ENCODE results near the gene BBOX1. TPM values are rescaled to one million over a fixed set of nuclear protein-coding genes. Genes with fewer than 3 reads are reported as not detected.

BBOX1 gene
- polyA plus RNA-seq, 2 of the 4 experiments (the other 2 are of a cell fraction), result not detected

DNA sequence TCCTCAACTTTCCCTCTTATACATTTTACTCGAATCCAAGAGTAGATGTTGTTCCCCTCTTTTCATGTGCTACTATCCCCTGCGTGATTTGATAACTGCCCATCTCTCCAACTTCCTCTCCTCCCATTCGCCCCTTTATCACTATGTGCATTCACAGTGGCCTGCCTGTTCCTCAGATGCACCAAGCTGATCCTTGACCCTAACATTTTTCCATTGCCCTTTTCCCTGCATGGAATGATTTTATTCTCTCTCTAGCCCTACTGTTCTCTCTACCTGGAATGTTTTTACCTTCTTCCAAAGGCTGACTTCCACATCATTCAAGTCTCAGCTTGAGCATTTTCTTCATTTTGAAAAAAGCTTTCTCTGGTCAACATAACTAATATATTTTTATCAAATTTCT is 15.8 kb upstream of the BBOX1 start:
- Histone ChIP-seq H3K4me3 (no peak overlapping the region), H3K9me3 (no peaks in the 10 kb centered on the region), H3K27ac (no peak overlapping the region), H3K4me2 (no peak overlapping the region), H3K4me1 (no peaks in the 10 kb centered on the region)
- 9% methylated on average over 3 of the region's 3 CpGs for WGBS (ENCODE audit: missing lambda C conversion rate)
- ChIA-PET CTCF (interaction anchor here (0.6 kb wide), 1 partner anchor 113 kb away, joined by 3 read pairs; no protein-coding TSS in a partner anchor), POLR2A (no interaction called here)
- ATAC-seq (no peak), FAIRE-seq (no peak), DNase-seq (ENCODE audit: low read depth in 1 of 2, low spot score in 1 of 2) (no peak)
- no peak for TF ChIP-seq RAD21 (conservative IDR thresholded peaks at IDR 0.05 in 1 of 2, IDR thresholded peaks at IDR 0.05 in 1 of 2)
- TF ChIP-seq MAZ (IDR thresholded peaks at IDR 0.05; ENCODE audit: borderline replicate concordance, low read depth, low read length), result no peak
- TF ChIP-seq CBX8 (IDR thresholded peaks at IDR 0.05), result no peak
- TF ChIP-seq ZNF302 (CRISPR knock-in tag; IDR thresholded peaks at IDR 0.05), result no peak
- TF ChIP-seq EHF (CRISPR knock-in tag; IDR thresholded peaks at IDR 0.05), result no peak
- TF ChIP-seq POLR2AphosphoS2 (conservative IDR thresholded peaks at IDR 0.05; ENCODE audit: low read length), result no peak
- no peak for TF ChIP-seq SMC3 (IDR thresholded peaks at IDR 0.05)
- TF ChIP-seq, protein P1, sequence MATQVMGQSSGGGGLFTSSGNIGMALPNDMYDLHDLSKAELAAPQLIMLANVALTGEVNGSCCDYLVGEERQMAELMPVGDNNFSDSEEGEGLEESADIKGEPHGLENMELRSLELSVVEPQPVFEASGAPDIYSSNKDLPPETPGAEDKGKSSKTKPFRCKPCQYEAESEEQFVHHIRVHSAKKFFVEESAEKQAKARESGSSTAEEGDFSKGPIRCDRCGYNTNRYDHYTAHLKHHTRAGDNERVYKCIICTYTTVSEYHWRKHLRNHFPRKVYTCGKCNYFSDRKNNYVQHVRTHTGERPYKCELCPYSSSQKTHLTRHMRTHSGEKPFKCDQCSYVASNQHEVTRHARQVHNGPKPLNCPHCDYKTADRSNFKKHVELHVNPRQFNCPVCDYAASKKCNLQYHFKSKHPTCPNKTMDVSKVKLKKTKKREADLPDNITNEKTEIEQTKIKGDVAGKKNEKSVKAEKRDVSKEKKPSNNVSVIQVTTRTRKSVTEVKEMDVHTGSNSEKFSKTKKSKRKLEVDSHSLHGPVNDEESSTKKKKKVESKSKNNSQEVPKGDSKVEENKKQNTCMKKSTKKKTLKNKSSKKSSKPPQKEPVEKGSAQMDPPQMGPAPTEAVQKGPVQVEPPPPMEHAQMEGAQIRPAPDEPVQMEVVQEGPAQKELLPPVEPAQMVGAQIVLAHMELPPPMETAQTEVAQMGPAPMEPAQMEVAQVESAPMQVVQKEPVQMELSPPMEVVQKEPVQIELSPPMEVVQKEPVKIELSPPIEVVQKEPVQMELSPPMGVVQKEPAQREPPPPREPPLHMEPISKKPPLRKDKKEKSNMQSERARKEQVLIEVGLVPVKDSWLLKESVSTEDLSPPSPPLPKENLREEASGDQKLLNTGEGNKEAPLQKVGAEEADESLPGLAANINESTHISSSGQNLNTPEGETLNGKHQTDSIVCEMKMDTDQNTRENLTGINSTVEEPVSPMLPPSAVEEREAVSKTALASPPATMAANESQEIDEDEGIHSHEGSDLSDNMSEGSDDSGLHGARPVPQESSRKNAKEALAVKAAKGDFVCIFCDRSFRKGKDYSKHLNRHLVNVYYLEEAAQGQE (IDR thresholded peaks at IDR 0.05), result no peak
- TF ChIP-seq HOXB5 (CRISPR knock-in tag; IDR thresholded peaks at IDR 0.05), result no peak
- TF ChIP-seq, protein P2, sequence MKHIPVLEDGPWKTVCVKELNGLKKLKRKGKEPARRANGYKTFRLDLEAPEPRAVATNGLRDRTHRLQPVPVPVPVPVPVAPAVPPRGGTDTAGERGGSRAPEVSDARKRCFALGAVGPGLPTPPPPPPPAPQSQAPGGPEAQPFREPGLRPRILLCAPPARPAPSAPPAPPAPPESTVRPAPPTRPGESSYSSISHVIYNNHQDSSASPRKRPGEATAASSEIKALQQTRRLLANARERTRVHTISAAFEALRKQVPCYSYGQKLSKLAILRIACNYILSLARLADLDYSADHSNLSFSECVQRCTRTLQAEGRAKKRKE (CRISPR knock-in tag; IDR thresholded peaks at IDR 0.05; ENCODE audit: low read depth), result no peak
- TF ChIP-seq, protein P3, sequence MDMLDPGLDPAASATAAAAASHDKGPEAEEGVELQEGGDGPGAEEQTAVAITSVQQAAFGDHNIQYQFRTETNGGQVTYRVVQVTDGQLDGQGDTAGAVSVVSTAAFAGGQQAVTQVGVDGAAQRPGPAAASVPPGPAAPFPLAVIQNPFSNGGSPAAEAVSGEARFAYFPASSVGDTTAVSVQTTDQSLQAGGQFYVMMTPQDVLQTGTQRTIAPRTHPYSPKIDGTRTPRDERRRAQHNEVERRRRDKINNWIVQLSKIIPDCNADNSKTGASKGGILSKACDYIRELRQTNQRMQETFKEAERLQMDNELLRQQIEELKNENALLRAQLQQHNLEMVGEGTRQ (IDR thresholded peaks at IDR 0.05), result no peak
- no peak for TF ChIP-seq ZSCAN20 (CRISPR knock-in tag; IDR thresholded peaks at IDR 0.05)
- no peak for TF ChIP-seq JUNB (IDR thresholded peaks at IDR 0.05)
- no peak for TF ChIP-seq PHF8 (IDR thresholded peaks at IDR 0.05; ENCODE audit: borderline replicate concordance, low read depth)
- no peak for TF ChIP-seq HOXB13 (CRISPR knock-in tag; IDR thresholded peaks at IDR 0.05; ENCODE audit: low read depth)
- TF ChIP-seq, protein P4, sequence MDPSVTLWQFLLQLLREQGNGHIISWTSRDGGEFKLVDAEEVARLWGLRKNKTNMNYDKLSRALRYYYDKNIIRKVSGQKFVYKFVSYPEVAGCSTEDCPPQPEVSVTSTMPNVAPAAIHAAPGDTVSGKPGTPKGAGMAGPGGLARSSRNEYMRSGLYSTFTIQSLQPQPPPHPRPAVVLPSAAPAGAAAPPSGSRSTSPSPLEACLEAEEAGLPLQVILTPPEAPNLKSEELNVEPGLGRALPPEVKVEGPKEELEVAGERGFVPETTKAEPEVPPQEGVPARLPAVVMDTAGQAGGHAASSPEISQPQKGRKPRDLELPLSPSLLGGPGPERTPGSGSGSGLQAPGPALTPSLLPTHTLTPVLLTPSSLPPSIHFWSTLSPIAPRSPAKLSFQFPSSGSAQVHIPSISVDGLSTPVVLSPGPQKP (IDR thresholded peaks at IDR 0.05; ENCODE audit: low read depth, low read length), result no peak
- TF ChIP-seq, protein P5, sequence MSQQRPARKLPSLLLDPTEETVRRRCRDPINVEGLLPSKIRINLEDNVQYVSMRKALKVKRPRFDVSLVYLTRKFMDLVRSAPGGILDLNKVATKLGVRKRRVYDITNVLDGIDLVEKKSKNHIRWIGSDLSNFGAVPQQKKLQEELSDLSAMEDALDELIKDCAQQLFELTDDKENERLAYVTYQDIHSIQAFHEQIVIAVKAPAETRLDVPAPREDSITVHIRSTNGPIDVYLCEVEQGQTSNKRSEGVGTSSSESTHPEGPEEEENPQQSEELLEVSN (IDR thresholded peaks at IDR 0.05; ENCODE audit: borderline replicate concordance, low read depth), result no peak
- TF ChIP-seq CHD2 (IDR thresholded peaks at IDR 0.05; ENCODE audit: low read length, partially characterized antibody), result no peak
- no peak for TF ChIP-seq FOSL2 (IDR thresholded peaks at IDR 0.05)
- TF ChIP-seq FOSL2 (CRISPR knock-in tag; IDR thresholded peaks at IDR 0.05), result no peak
